ENCODE measurements around the gene PLXNA4. TPM values are rescaled to one million over a fixed set of nuclear protein-coding genes. Genes with fewer than 3 reads are reported as not detected.

PLXNA4 gene
- total and polyA plus RNA-seq, 8 donors: 1.9 to 6.6 (median 3.4) TPM

- no peaks in the 10 kb centered on the region for H3K36me3 ChIP-seq
- ATAC-seq: no peak
- no peak for TF ChIP-seq CTCF (IDR thresholded peaks at IDR 0.05)
These were observed 369.1 kb downstream of the PLXNA4 start for GRCh38 chr7:132207211-132207610.

GRCh38 chr7:132206594-132206993 is 369.7 kb downstream of the PLXNA4 start:
- Histone ChIP-seq H3K27me3 (no peaks in the 10 kb centered on the region), H3K36me3 (no peaks in the 10 kb centered on the region), H3K9me3 (no peaks in the 10 kb centered on the region), H3K4me1 (no peaks in the 10 kb centered on the region), H3K27ac (no peak overlapping the region), H3K4me3 (no peak overlapping the region)
- DNase-seq (no peak), ATAC-seq (no peak)
- no peak for TF ChIP-seq CTCF (IDR thresholded peaks at IDR 0.05)
- intact Hi-C loops (cut with DNase I): no loop called here

More at GRCh38 chr7:132207211-132207610, 369.1 kb downstream of the PLXNA4 start:
- Histone ChIP-seq H3K27me3 (no peaks in the 10 kb centered on the region), H3K4me3 (no peak overlapping the region), H3K4me1 (no peaks in the 10 kb centered on the region), H3K9me3 (no peaks in the 10 kb centered on the region), H3K27ac (no peak overlapping the region)
- intact Hi-C loops (cut with DNase I): no loop called here
- no peak for DNase-seq

GRCh38 chr7:132205509-132205908 is 370.8 kb downstream of the PLXNA4 start:
- no peaks in the 10 kb centered on the region for H3K36me3 ChIP-seq
- H3K4me3 ChIP-seq: no peak overlapping the region
- no peak for TF ChIP-seq CTCF (IDR thresholded peaks at IDR 0.05)
- no peaks in the 10 kb centered on the region for H3K27me3 ChIP-seq
- ATAC-seq (no peak), DNase-seq (no peak)
- H3K4me1 ChIP-seq: no peaks in the 10 kb centered on the region
- intact Hi-C loops (cut with DNase I): no loop called here
- no peaks in the 10 kb centered on the region for H3K9me3 ChIP-seq
- H3K27ac ChIP-seq: no peak overlapping the region

GRCh38 chr7:132203021-132203420 is 373.2 kb downstream of the PLXNA4 start:
- DNase-seq (no peak), ATAC-seq (no peak)
- TF ChIP-seq CTCF (IDR thresholded peaks at IDR 0.05): no peak
- no peak overlapping the region for H3K4me3 ChIP-seq
- H3K36me3 ChIP-seq: no peaks in the 10 kb centered on the region
- H3K9me3 ChIP-seq: no peaks in the 10 kb centered on the region
- intact Hi-C loops (cut with DNase I): no loop called here
- no peaks in the 10 kb centered on the region for H3K27me3 ChIP-seq
- H3K4me1 ChIP-seq: no peaks in the 10 kb centered on the region
- no peak overlapping the region for H3K27ac ChIP-seq

GRCh38 chr7:132202541-132202940 is 373.7 kb downstream of the PLXNA4 start:
- ATAC-seq: no peak
- TF ChIP-seq CTCF (IDR thresholded peaks at IDR 0.05): no peak
- no peak for DNase-seq
- Histone ChIP-seq H3K4me3 (no peak overlapping the region), H3K36me3 (no peaks in the 10 kb centered on the region), H3K27ac (no peak overlapping the region), H3K9me3 (no peaks in the 10 kb centered on the region), H3K4me1 (no peaks in the 10 kb centered on the region), H3K27me3 (no peaks in the 10 kb centered on the region)
- intact Hi-C loops (cut with DNase I): no loop called here
